H1 (cell line): Measurements from ENCODE around the gene MAN1C1. TPM values are rescaled to one million over a fixed set of nuclear protein-coding genes. Genes with fewer than 3 reads are reported as not detected.

Experiments used
- CTCF ChIA-PET: fragments of 300-600 bp; sonication (Branson Sonifier 250); formaldehyde crosslinking; loops from one replicate; lab custom pipeline; 2021; ENCODE audit not compliant: partially characterized antibody; lab: Charles Lee
- POLR2A ChIA-PET: fragments of 300-600 bp; sonication (Branson Sonifier 250); formaldehyde crosslinking; loops from one replicate; lab custom pipeline; 2021; ENCODE audit warnings: inconsistent platforms; ENCODE audit not compliant: partially characterized antibody; lab: Charles Lee
- DNase-seq, 2 experiments: peaks; one replicate each; pipeline versions ENCODE4 v3.0.0 to v3.0.0-alpha.2; 2010 to 2022; ENCODE audit warnings: low spot score in 2 of 2, low read depth in 1 of 2, mixed read lengths in 1 of 2
- FAIRE-seq: peaks from 2 replicates; lab custom pipeline; 2011; peaks lifted over from hg19 to GRCh38; lab: Jason Lieb, UNC
- H2AFZ ChIP-seq: 2 replicates; pipeline ENCODE4 v1.8.1; 2012; ENCODE audit warnings: low read length, inconsistent platforms
- H2AK5ac ChIP-seq: 2 replicates; pipeline ENCODE4 v1.6.1; 2013; ENCODE audit warnings: low read depth, low read length
- H2BK120ac ChIP-seq: replicated peaks from 2 replicates; pipeline ENCODE3; 2013; ENCODE audit warnings: low read depth, low read length, inconsistent platforms
- H2BK12ac ChIP-seq: 2 replicates; pipeline ENCODE4 v1.6.1; 2013; ENCODE audit warnings: low read depth, low read length
- H2BK15ac ChIP-seq: 2 replicates; pipeline ENCODE4 v1.6.1; 2013; ENCODE audit warnings: low read length
- H2BK20ac ChIP-seq: 2 replicates; pipeline ENCODE4 v1.6.1; 2013; ENCODE audit warnings: low read length
- H2BK5ac ChIP-seq: 2 replicates; pipeline ENCODE4 v1.6.1; 2013; ENCODE audit warnings: low read depth, low read length
- H3K14ac ChIP-seq: 2 replicates; pipeline ENCODE4 v1.6.1; 2013; ENCODE audit warnings: inconsistent platforms; ENCODE audit not compliant: insufficient read length
- H3K18ac ChIP-seq: 2 replicates; pipeline ENCODE4 v1.6.1; 2013; ENCODE audit warnings: low read length; ENCODE audit errors: extremely low read depth
- H3K23ac ChIP-seq: 2 replicates; pipeline ENCODE4 v1.6.1; 2013; ENCODE audit warnings: inconsistent platforms; ENCODE audit not compliant: insufficient read length
- H3K23me2 ChIP-seq: 2 replicates; pipeline ENCODE4 v1.6.1; 2013; ENCODE audit warnings: low read depth, low read length
- H3K27ac ChIP-seq: 2 replicates; pipeline ENCODE4 v1.6.1; 2011; ENCODE audit warnings: low read depth, low read length, inconsistent platforms
- H3K27me3 ChIP-seq, 4 experiments: replicated peaks in 1 of 4; 1 replicate in 1 of 4; 2 replicates in 3 of 4; pipeline versions ENCODE4 v1.6.1 to v1.8.1; 2011 to 2013; ENCODE audit warnings: low read length in 3 of 4, mild to moderate bottlenecking in 3 of 4, inconsistent platforms in 2 of 4, mixed read lengths in 2 of 4, moderate library complexity in 1 of 4; ENCODE audit not compliant: control insufficient read depth in 3 of 4, insufficient read depth in 3 of 4; ENCODE audit errors: extremely low read depth in 1 of 4
- H3K36me3 ChIP-seq, 4 experiments: 2 replicates each; pipeline versions ENCODE4 v1.6.1 to v1.8.1; 2011 to 2013; ENCODE audit warnings: mild to moderate bottlenecking in 4 of 4, low read length in 3 of 4, moderate library complexity in 2 of 4, control low read depth in 1 of 4, inconsistent platforms in 1 of 4; ENCODE audit not compliant: insufficient read depth in 4 of 4, control insufficient read depth in 2 of 4
- H3K4ac ChIP-seq: replicated peaks from 2 replicates; pipeline ENCODE3; 2013; ENCODE audit warnings: low read length, low read depth, mixed read lengths, inconsistent platforms; ENCODE audit not compliant: insufficient read length
- H3K4me1 ChIP-seq, 4 experiments: replicated peaks in 1 of 4; 1 replicate in 1 of 4; 2 replicates in 3 of 4; pipeline versions ENCODE4 v1.6.1 to v1.8.1; 2011 to 2013; ENCODE audit warnings: low read length in 3 of 4, inconsistent platforms in 2 of 4, mixed read lengths in 1 of 4; ENCODE audit not compliant: insufficient read depth in 4 of 4, control insufficient read depth in 3 of 4
- H3K4me2 ChIP-seq, 2 experiments: 2 replicates each; pipeline versions ENCODE4 v1.6.1 to v1.8.1; 2011 to 2013; ENCODE audit warnings: low read depth in 2 of 2, low read length in 2 of 2, control low read depth in 1 of 2, inconsistent platforms in 1 of 2, mild to moderate bottlenecking in 1 of 2; ENCODE audit not compliant: insufficient read depth in 1 of 2
- H3K4me3 ChIP-seq, 4 experiments: fragments of 200-600, 300-600 bp in 1 of 4; sonication (generic), shearing (Covaris generic), sonication (Bioruptor Twin) in 1 of 4; 2 replicates each; pipeline versions ENCODE4 v1.5.1 to v1.8.1; 2011 to 2016; ENCODE audit warnings: low read length in 4 of 4, low read depth in 3 of 4, control low read depth in 2 of 4, inconsistent platforms in 2 of 4, mild to moderate bottlenecking in 2 of 4, mixed read lengths in 1 of 4, moderate library complexity in 1 of 4; ENCODE audit not compliant: insufficient read depth in 2 of 4; ENCODE audit errors: extremely low read depth in 1 of 4
- H3K56ac ChIP-seq: replicated peaks from 2 replicates; pipeline ENCODE3; 2013; ENCODE audit warnings: low read depth, mild to moderate bottlenecking, mixed read lengths, low read length, inconsistent platforms; ENCODE audit not compliant: insufficient read length
- H3K79me1 ChIP-seq: 2 replicates; pipeline ENCODE4 v1.6.1; 2013; ENCODE audit warnings: low read depth, low read length, control low read depth
- H3K79me2 ChIP-seq, 2 experiments: 2 replicates each; pipeline versions ENCODE4 v1.6.1 to v1.8.1; 2012 to 2013; ENCODE audit warnings: low read length in 2 of 2, mild to moderate bottlenecking in 2 of 2, inconsistent platforms in 1 of 2; ENCODE audit not compliant: insufficient read depth in 2 of 2, control insufficient read depth in 1 of 2
- H3K9ac ChIP-seq, 4 experiments: replicated peaks in 1 of 4; 1 replicate in 1 of 4; 2 replicates in 3 of 4; pipeline versions ENCODE4 v1.6.1 to v1.8.1; 2011 to 2013; ENCODE audit warnings: low read depth in 3 of 4, low read length in 3 of 4, control low read depth in 2 of 4, mild to moderate bottlenecking in 2 of 4, moderate library complexity in 2 of 4, inconsistent platforms in 1 of 4; ENCODE audit errors: extremely low read depth in 1 of 4
- H3K9me3 ChIP-seq, 2 experiments: 2 replicates each; pipeline versions ENCODE4 v1.6.1 to v1.8.1; 2012 to 2013; ENCODE audit warnings: mild to moderate bottlenecking in 2 of 2, moderate library complexity in 2 of 2, control low read depth in 1 of 2, inconsistent platforms in 1 of 2, low read depth in 1 of 2, low read length in 1 of 2, mixed read lengths in 1 of 2; ENCODE audit not compliant: insufficient read depth in 2 of 2
- H4K20me1 ChIP-seq, 2 experiments: replicated peaks in 1 of 2; 2 replicates each; pipeline versions ENCODE3 to v1.8.1; 2011 to 2013; ENCODE audit warnings: inconsistent platforms in 2 of 2, low read length in 2 of 2, mild to moderate bottlenecking in 1 of 2; ENCODE audit not compliant: insufficient read depth in 2 of 2, control insufficient read depth in 1 of 2
- H4K5ac ChIP-seq: 2 replicates; pipeline ENCODE4 v1.6.1; 2013; ENCODE audit warnings: low read length, low read depth, mixed read lengths, inconsistent platforms; ENCODE audit not compliant: insufficient read length
- H4K8ac ChIP-seq: 2 replicates; pipeline ENCODE4 v1.8.0; 2013; ENCODE audit warnings: mild to moderate bottlenecking, moderate library complexity, low read length, inconsistent platforms; ENCODE audit not compliant: insufficient read depth; ENCODE audit errors: extremely low read depth
- H4K91ac ChIP-seq: replicated peaks from 2 replicates; pipeline ENCODE3; 2013; ENCODE audit warnings: low read length, mixed read lengths, inconsistent platforms; ENCODE audit not compliant: insufficient read length
- CHD2 ChIP-seq: IDR thresholded peaks from 2 replicates; pipeline ENCODE4 v1.6.1; 2012; ENCODE audit warnings: low read length, improper control_type of control experiment
- CREB1 ChIP-seq: IDR thresholded peaks from 2 replicates; pipeline ENCODE4 v1.6.1; 2012; ENCODE audit warnings: inconsistent platforms
- MAFK ChIP-seq: IDR thresholded peaks from 2 replicates; pipeline ENCODE4 v1.6.1; 2012; ENCODE audit warnings: low read depth, mild to moderate bottlenecking, improper control_type of control experiment, low read length
- POLR2AphosphoS5 ChIP-seq: IDR thresholded peaks from 2 replicates; pipeline ENCODE4 v1.6.1; 2011; ENCODE audit warnings: low read depth, low read length
- RXRA ChIP-seq: IDR thresholded peaks from 2 replicates; pipeline ENCODE4 v1.6.1; 2011; ENCODE audit warnings: low read depth, mild to moderate bottlenecking, low read length, moderate library complexity; ENCODE audit not compliant: insufficient read depth
- SP2 ChIP-seq: IDR thresholded peaks from 2 replicates; pipeline ENCODE4 v1.6.1; 2012; ENCODE audit warnings: mild to moderate bottlenecking, low read length, inconsistent platforms
- SUZ12 ChIP-seq: fragments of 200-600 bp; sonication (generic); IDR thresholded peaks from 2 replicates; pipeline ENCODE4 v1.6.1; 2012; ENCODE audit warnings: mild to moderate bottlenecking, inconsistent platforms, low read length, moderate library complexity, mixed read lengths
- TAF7 ChIP-seq: optimal IDR thresholded peaks from 2 replicates; pipeline ENCODE3; 2011; ENCODE audit warnings: low read depth, mild to moderate bottlenecking, inconsistent platforms, low read length, moderate library complexity, borderline replicate concordance
- TBP ChIP-seq: IDR thresholded peaks from 2 replicates; pipeline ENCODE4 v1.6.1; 2011; ENCODE audit warnings: low read depth, low read length, improper control_type of control experiment
- TEAD4 ChIP-seq: IDR thresholded peaks from 2 replicates; pipeline ENCODE4 v1.6.1; 2012; ENCODE audit warnings: low read depth, low read length, inconsistent platforms, mixed read lengths
- YY1 ChIP-seq: IDR thresholded peaks from 2 replicates; pipeline ENCODE4 v1.6.1; 2011; ENCODE audit warnings: low read depth, mild to moderate bottlenecking, low read length
- WGBS, 2 experiments: shearing (Covaris generic) in 1 of 2; methylation state at CpG; one replicate each; pipeline versions ENCODE4 v1.1.6 to v1.1.7; 2013 to 2015; ENCODE audit warnings: low lambda C conversion rate in 2 of 2, mixed read lengths in 2 of 2, inconsistent platforms in 1 of 2, low coverage in 1 of 2, missing lambda C conversion rate in 1 of 2; ENCODE audit not compliant: insufficient replicate concordance in 2 of 2, insufficient coverage in 1 of 2, insufficient read length in 1 of 2; ENCODE audit errors: extremely low coverage in 1 of 2, missing lambda C conversion rate in 1 of 2; 5-methylcytosine and 5-hydroxymethylcytosine counted together
- polyA plus RNA-seq, 7 experiments: library from polyadenylated mRNA; depleted of rRNA in 3 of 7; stranded (reverse) in 5 of 7; unstranded in 2 of 7; fragments of >200 nt in 5 of 7; fragments of 200-250 nt in 2 of 7; gene quantifications; 1 replicate in 5 of 7; 2 replicates in 1 of 7; 4 replicates in 1 of 7; pipeline versions ENCODE4 v1.2.1 to v1.2.3, GENCODE V29; 2011 to 2013; ENCODE audit warnings: missing spikeins in 2 of 7, mixed read lengths in 2 of 7
- total RNA-seq: library from RNA; stranded (reverse); fragmentation: NEBNext Ultra II Directional; extraction: Animal tissue kit (Norgen Biotek cat#: 25700); gene quantifications from 2 replicates; pipeline ENCODE4 v1.2.1, GENCODE V29; 2021

MAN1C1 gene
- total and polyA plus RNA-seq, 2 of the 8 experiments (the other 6 are each of a cell fraction or from before 2014, with no cell fraction given) = 7.8 to 15.2 TPM

- Histone ChIP-seq H2AFZ (no peak overlapping the region), H2AK5ac (no peak overlapping the region), H4K91ac (no peak overlapping the region), H2BK20ac (no peak overlapping the region), H3K56ac (no peak overlapping the region), H3K23ac (no peak overlapping the region), H2BK5ac (no peak overlapping the region), H3K36me3 (no peaks in the 10 kb centered on the region), H3K23me2 (no peaks in the 10 kb centered on the region), H3K9ac (no peak overlapping the region; a peak in 1 of 7 replicates), H3K4me3 (no peak overlapping the region), H3K4ac (no peak overlapping the region), H2BK120ac (no peak overlapping the region), H4K20me1 (no peaks in the 10 kb centered on the region), H3K14ac (no peak overlapping the region), H3K27ac (no peak overlapping the region), H3K27me3 (peaks cover 0 to 4% (median 3%) of the 10 kb centered on the region in 4 experiments; a peak in 2 of 7 replicates)
- FAIRE-seq = no peak
- WGBS, 2 experiments = 87% methylated on average over 4 of the region's 4 CpGs; no CpG with 5 or more reads in 1 of the 2 experiments
- POLR2A ChIA-PET = no interaction called here
- TF ChIP-seq CREB1 = no peak
- no peak for TF ChIP-seq POLR2AphosphoS5
- TF ChIP-seq RXRA = no peak
- no peak for TF ChIP-seq TBP
- TF ChIP-seq MAFK = no peak
- TF ChIP-seq CHD2 = no peak
- no peak for TF ChIP-seq YY1
- TF ChIP-seq SUZ12 = no peak
- no peak for TF ChIP-seq SP2
- no peak for TF ChIP-seq TEAD4
- no peak for TF ChIP-seq TAF7
- TF ChIP-seq, all 59 proteins: peak for 0
- no peak overlapping the region for H4K5ac ChIP-seq
- no peak overlapping the region for H4K8ac ChIP-seq
- H3K79me1 ChIP-seq = peaks cover 2% of the 10 kb centered on the region; the same call in 1 of the 2 replicates
- CTCF ChIA-PET = interaction anchor here (0.7 to 7.1 kb wide), 12 partner anchors 12 to 186 kb away, joined by 3 to 53 read pairs (median 5); no protein-coding TSS in a partner anchor
- peaks cover 0 to 9% (median under 1%) of the 10 kb centered on the region in 4 experiments; a peak in 5 of 7 replicates for H3K4me1 ChIP-seq
- H3K4me2 ChIP-seq = no peak overlapping the region
- H3K9me3 ChIP-seq = no peaks in the 10 kb centered on the region
- no peak overlapping the region for H2BK15ac ChIP-seq
- no peaks in the 10 kb centered on the region for H3K79me2 ChIP-seq
- H2BK12ac ChIP-seq = no peak overlapping the region
- H3K18ac ChIP-seq = no peak overlapping the region
- peak in 1 of 2 experiments; percentile 8 for DNase-seq
Measured at GRCh38 chr1:25623731-25624130, 7.1 kb downstream of the MAN1C1 start.
